Transverse colon (tissue), 4 donors: ENCODE data around the gene ELN. TPM values are rescaled to one million over a fixed set of nuclear protein-coding genes. Genes with fewer than 3 reads are reported as not detected.

Experiments
- DNase-seq: peaks from one replicate; pipeline ENCODE4 v3.0.0-alpha.2; 2019
- H3K27ac ChIP-seq, 4 donors: fragments of 200-600 bp; sonication (generic); 2 replicates each; pipeline ENCODE4 v1.5.1; 2016 to 2018; ENCODE audit warnings: inconsistent platforms in 4 of 4
- H3K27me3 ChIP-seq: fragments of 200-600 bp; sonication (generic); 2 replicates; pipeline ENCODE4 v1.5.1; 2017; ENCODE audit warnings: inconsistent platforms
- H3K36me3 ChIP-seq, 4 donors: fragments of 200-600 bp; sonication (generic); 2 replicates each; pipeline ENCODE4 v1.5.1; 2017 to 2019; ENCODE audit warnings: inconsistent platforms in 4 of 4
- H3K4me1 ChIP-seq, 4 donors: fragments of 200-600 bp; sonication (generic); 2 replicates each; pipeline ENCODE4 v1.5.1; 2017 to 2020; ENCODE audit warnings: inconsistent platforms in 4 of 4
- H3K4me3 ChIP-seq, 4 donors: fragments of 200-600 bp; sonication (generic); 1 replicate in 1 of 4; 2 replicates in 3 of 4; pipeline versions ENCODE4 v1.5.1 to v1.6.1; 2017 to 2019; ENCODE audit warnings: inconsistent platforms in 4 of 4
- H3K9me3 ChIP-seq, 2 donors: fragments of 200-600 bp; sonication (generic); 2 replicates each; pipeline ENCODE4 v1.5.1; 2017 to 2019; ENCODE audit warnings: inconsistent platforms in 2 of 2
- EP300 ChIP-seq: sonication (generic); formaldehyde crosslinking; IDR thresholded peaks from one replicate; pipeline ENCODE4 v1.6.1; 2017; ENCODE audit warnings: antibody characterized with exemption, low read depth
- POLR2A ChIP-seq: fragments of 450-650 bp; IDR thresholded peaks from one replicate; pipeline ENCODE4 v1.6.1; 2016; ENCODE audit warnings: antibody characterized with exemption, mild to moderate bottlenecking, moderate library complexity
- POLR2AphosphoS5 ChIP-seq, 3 donors: sonication (generic); formaldehyde crosslinking; IDR thresholded peaks; one replicate each; pipeline ENCODE4 v1.6.1; 2016; ENCODE audit warnings: antibody characterized with exemption in 3 of 3
- WGBS, 2 donors: methylation state at CpG; one replicate each; pipeline ENCODE4 v1.1.5; 2018; ENCODE audit warnings: low coverage in 1 of 2; 5-methylcytosine and 5-hydroxymethylcytosine counted together
- in situ Hi-C, 4 donors: fragments of 200-750 bp; cut with MboI; loops; one replicate each; pipeline versions ENCODE4 v1.15.0 to v1.15.1; 2017; ENCODE audit warnings: low sequenced_read_pairs in 3 of 4, low pct_ligation_motif_present in 1 of 4, low pct_unique_long_range_greater_than_20kb in 1 of 4
- intact Hi-C: fragments of 100-400 bp; cut with DNase I; formaldehyde crosslinking; loops from one replicate; pipeline ENCODE4 v1.15.1; 2023; ENCODE audit warnings: low total_unique reads
- total RNA-seq, 4 donors: library from RNA; depleted of rRNA; stranded (reverse); fragments of >200 nt; gene quantifications; one replicate each; pipeline ENCODE4 v1.1.0, GENCODE V29; 2016
- TF ChIP-seq, protein P1 (sequence below), 5 experiments: fragments of 200-600 bp in 3 of 5; fragments of 450-650 bp in 2 of 5; sonication (generic) in 3 of 5; IDR thresholded peaks; 1 replicate in 2 of 5; 2 replicates in 3 of 5; pipeline ENCODE4 v1.5.1; 2016 to 2017; ENCODE audit warnings: antibody characterized with exemption in 5 of 5, inconsistent platforms in 3 of 5, mild to moderate bottlenecking in 2 of 5, moderate library complexity in 1 of 5

Gene ELN
- total RNA-seq, 4 donors from 2014 or later, result 8.4 to 147 (median 25.8) TPM

DNA sequence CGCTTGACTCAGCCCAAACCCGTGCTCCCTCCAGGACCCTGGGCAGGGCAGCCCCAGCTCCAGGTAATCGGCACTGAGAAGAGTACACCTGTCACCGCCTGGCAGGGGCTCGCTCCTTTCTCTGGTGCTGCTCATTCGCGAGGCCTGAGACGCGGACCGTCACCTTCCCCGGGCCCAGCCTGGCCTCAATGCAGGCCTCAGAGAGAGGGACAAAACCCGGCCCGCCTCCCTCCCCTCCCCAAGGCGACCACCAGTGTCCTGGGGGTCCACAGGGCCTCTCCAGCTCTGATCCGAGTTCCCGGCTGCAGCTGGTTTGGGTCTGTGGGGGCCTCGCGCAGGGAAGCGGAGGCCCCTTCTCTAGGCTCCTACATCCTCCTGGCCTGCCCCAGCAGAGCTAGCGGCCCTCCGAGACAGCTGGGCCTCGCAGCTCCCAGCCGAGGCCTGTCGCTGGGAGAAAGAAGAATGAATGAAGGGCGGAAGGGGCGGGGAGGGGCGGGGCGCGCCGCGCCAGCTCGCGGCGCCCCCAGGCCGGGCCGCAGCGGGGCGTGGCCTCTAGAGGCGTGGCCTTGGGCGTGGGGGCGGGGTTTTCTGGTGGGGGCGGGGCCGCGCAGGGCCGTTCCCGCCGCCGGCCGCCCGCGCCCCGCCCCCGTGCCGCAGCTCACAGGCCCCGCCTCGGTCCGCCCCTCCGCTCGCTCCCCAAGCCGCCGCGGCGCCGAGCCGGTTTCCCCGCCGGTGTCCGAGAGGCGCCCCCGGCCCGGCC is 55.3 kb downstream of the ELN start, which contains the start of gene LIMK1:
LIMK1 (plus strand) TSS at position 688 of the 760 bp plus-strand sequence. CDS start 187 bp downstream, outside the sequence.
- H3K36me3 ChIP-seq, result no peaks in the 10 kb centered on the region
- peak within 1 kb of the TSS; percentile 75 to 92 (median 87) for H3K4me3 ChIP-seq
- H3K4me1 ChIP-seq, result peaks cover 11 to 19% (median 16%) of the 10 kb centered on the region in 4 donors
- peak; percentile 86 for DNase-seq
- in situ Hi-C loops (loop anchor here in 1 of 4 donors (25.0 kb wide), 1 partner anchor 104 kb away; no protein-coding TSS in a partner anchor), intact Hi-C loops (no loop called here)
- TF ChIP-seq, protein P1, sequence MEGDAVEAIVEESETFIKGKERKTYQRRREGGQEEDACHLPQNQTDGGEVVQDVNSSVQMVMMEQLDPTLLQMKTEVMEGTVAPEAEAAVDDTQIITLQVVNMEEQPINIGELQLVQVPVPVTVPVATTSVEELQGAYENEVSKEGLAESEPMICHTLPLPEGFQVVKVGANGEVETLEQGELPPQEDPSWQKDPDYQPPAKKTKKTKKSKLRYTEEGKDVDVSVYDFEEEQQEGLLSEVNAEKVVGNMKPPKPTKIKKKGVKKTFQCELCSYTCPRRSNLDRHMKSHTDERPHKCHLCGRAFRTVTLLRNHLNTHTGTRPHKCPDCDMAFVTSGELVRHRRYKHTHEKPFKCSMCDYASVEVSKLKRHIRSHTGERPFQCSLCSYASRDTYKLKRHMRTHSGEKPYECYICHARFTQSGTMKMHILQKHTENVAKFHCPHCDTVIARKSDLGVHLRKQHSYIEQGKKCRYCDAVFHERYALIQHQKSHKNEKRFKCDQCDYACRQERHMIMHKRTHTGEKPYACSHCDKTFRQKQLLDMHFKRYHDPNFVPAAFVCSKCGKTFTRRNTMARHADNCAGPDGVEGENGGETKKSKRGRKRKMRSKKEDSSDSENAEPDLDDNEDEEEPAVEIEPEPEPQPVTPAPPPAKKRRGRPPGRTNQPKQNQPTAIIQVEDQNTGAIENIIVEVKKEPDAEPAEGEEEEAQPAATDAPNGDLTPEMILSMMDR (IDR thresholded peaks at IDR 0.05), result no peak
- no peak for TF ChIP-seq POLR2AphosphoS5 (IDR thresholded peaks at IDR 0.05)
- no peak for TF ChIP-seq EP300
- no peak for TF ChIP-seq POLR2A
- no peaks in the 10 kb centered on the region for H3K9me3 ChIP-seq
- H3K27ac ChIP-seq, result peak within 1 kb of the TSS; percentile 50 to 80 (median 77)
- 26% methylated on average over 32 of the region's 71 CpGs; no CpG with 5 or more reads in 1 of the 2 donors for WGBS, 2 donors
- H3K27me3 ChIP-seq, result no peaks in the 10 kb centered on the region

DNA sequence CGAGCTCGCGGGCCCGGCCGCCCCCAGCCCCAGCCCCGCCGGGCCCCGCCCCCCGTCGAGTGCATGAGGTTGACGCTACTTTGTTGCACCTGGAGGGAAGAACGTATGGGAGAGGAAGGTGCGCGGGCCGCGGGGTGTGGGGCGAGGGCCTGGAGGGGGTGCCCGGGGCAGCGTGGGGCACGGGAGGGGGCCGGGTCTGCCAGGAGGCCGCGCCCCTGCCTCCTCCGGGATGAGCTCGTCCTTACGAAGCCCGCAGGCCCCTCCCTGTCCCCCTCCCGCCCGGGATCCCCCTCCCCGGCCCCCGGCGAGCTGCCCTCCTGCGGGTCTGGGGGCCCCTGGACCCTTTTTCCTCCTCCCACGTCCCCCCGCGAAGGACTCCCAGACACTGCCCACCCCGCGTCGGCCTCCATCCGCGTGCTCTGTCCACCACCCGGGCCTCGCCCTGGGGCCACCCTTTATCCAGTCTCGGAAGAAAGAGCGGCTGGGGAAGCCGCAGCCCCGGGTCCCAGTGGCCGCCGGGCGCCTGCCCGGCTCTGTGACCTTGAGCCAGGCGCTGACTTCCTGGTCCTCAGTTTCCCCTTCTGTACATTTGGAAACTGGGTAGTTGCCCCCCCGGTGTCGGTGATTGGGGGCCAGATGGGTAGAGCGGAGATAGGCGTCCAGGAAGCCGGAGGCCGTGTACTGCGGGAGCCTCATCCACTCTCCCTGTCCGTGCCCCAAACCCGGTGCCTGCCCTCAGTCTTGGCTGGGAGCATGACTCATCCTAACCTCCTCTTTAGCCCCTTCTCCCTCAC is 56.2 kb downstream of the ELN start:
- Histone ChIP-seq H3K4me1 (peaks cover 11 to 19% (median 16%) of the 10 kb centered on the region in 4 donors), H3K27ac (peak overlapping the region; percentile 50 to 80 (median 77)), H3K4me3 (peak overlapping the region; percentile 75 to 92 (median 87)), H3K9me3 (no peaks in the 10 kb centered on the region), H3K27me3 (no peaks in the 10 kb centered on the region), H3K36me3 (no peaks in the 10 kb centered on the region)
- DNase-seq, result peak; percentile 41
- WGBS, 2 donors, result 4% methylated on average over 24 of the region's 61 CpGs; no CpG with 5 or more reads in 1 of the 2 donors
- TF ChIP-seq POLR2AphosphoS5 (IDR thresholded peaks at IDR 0.05) (no peak), POLR2A (no peak), EP300 (no peak)
- TF ChIP-seq, protein P1 (IDR thresholded peaks at IDR 0.05), result no peak
- in situ Hi-C loops (loop anchor here in 1 of 4 donors (25.0 kb wide), 1 partner anchor 103 kb away; no protein-coding TSS in a partner anchor), intact Hi-C loops (no loop called here)

DNA sequence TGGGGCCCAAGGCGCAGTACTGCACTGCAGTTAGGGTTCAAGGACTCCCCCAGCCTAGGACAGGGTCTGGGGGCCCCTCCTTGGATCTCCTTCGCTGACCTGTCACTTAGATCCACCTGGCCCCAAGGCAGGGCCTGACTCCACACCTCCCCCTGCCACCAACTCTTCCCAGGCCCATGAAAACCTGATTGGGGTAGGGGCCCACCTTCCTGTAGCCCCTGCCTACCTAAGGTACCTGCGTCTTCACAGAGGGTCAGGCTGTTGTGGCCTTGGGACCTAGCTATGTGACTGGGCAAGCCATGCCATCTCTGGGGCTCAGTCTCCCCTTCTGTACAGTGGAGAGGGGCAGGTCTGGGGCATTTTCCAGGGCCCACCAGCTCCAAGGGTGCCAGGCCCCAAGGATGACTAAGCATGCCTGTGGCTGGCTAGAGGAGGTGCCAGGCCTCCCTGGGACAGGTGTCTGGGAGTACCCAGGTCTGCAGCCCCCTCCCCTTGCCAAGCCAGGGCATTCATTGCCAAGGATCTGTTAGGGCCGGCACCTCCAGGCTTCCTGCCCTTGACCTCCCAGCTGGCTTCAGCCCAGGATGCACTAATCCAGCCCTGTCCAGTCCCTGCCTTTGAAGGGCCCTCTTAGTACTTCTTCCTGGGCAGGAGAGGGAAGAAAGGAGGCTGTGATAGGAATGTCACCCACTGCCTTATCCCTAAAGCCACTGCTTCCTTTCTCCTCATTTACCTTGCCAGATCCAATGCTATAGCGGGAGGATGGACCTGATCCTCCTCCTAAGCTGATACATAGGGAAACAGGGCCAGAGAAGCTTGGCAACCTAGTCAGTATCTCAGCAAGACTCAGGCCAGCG is 57.0 kb downstream of the ELN start:
- Histone ChIP-seq H3K27me3 (no peaks in the 10 kb centered on the region), H3K9me3 (no peaks in the 10 kb centered on the region)
- in situ Hi-C loops, result loop anchor here in 1 of 4 donors (25.0 kb wide), 1 partner anchor 102 kb away; no protein-coding TSS in a partner anchor

More for the DNA sequence above, 57.0 kb downstream of the ELN start:
- no peak for DNase-seq
- WGBS, 2 donors, result 64% methylated on average over 6 of the region's 6 CpGs; no CpG with 5 or more reads in 1 of the 2 donors
- H3K4me1 ChIP-seq, result peaks cover 11 to 19% (median 16%) of the 10 kb centered on the region in 4 donors
- no peaks in the 10 kb centered on the region for H3K36me3 ChIP-seq
- peak overlapping the region in 3 of 4 donors; percentile 75 to 92 (median 84) for H3K4me3 ChIP-seq
- peak overlapping the region in 3 of 4 donors; percentile 75 to 80 (median 79) for H3K27ac ChIP-seq
- intact Hi-C loops, result no loop called here
- TF ChIP-seq, protein P1 (IDR thresholded peaks at IDR 0.05), result no peak
- TF ChIP-seq POLR2A, result no peak
